Gastroesophageal sphincter (tissue), 4 donors: ENCODE results near the gene SYNE1. TPM values are rescaled to one million over a fixed set of nuclear protein-coding genes. Genes with fewer than 3 reads are reported as not detected.
A peak's percentile ranks its signal among the peaks of the same experiment; 100 is the strongest.
"Not testable (repeated sequence)": the region's sequence is repeated elsewhere in the genome, so short reads cannot be mapped to it uniquely, and the experiment has no call there.

ENCODE experiments used
- ATAC-seq: fragments of 150-250 bp; one replicate; pipeline ENCODE4 v1.9.1; 2016; ENCODE audit warnings: mild to moderate bottlenecking, moderate library complexity
- H3K27ac ChIP-seq, 4 donors: fragments of 200-600 bp; sonication (generic) in 3 of 4; 1 replicate in 3 of 4; 2 replicates in 1 of 4; pipeline ENCODE4 v1.5.1; 2016 to 2019
- H3K27me3 ChIP-seq: fragments of 200-600 bp; sonication (generic); one replicate; pipeline ENCODE4 v1.5.1; 2019
- H3K36me3 ChIP-seq, 2 donors: fragments of 200-600 bp; sonication (generic); one replicate each; pipeline ENCODE4 v1.5.1; 2019; ENCODE audit warnings: control low read depth in 1 of 2
- H3K4me1 ChIP-seq, 3 donors: fragments of 200-600 bp; sonication (generic); 1 replicate in 2 of 3; 2 replicates in 1 of 3; pipeline ENCODE4 v1.5.1; 2016 to 2019; ENCODE audit warnings: control low read depth in 2 of 3
- H3K4me3 ChIP-seq, 2 donors: fragments of 200-600 bp; sonication (generic); one replicate each; pipeline ENCODE4 v1.5.1; 2019; ENCODE audit warnings: mild to moderate bottlenecking in 1 of 2, moderate library complexity in 1 of 2
- H3K9me3 ChIP-seq, 3 donors: fragments of 200-600 bp; sonication (generic); one replicate each; pipeline ENCODE4 v1.5.1; 2017 to 2019; ENCODE audit warnings: control low read depth in 2 of 3
- CTCF ChIP-seq, 4 experiments: fragments of 200-600 bp in 2 of 4; fragments of 450-650 bp in 2 of 4; sonication (generic) in 1 of 4; IDR thresholded peaks; one replicate each; pipeline ENCODE4 v1.5.1; 2017 to 2019; ENCODE audit warnings: antibody characterized with exemption in 4 of 4, mild to moderate bottlenecking in 2 of 4, moderate library complexity in 2 of 4
- EP300 ChIP-seq: sonication (generic); formaldehyde crosslinking; IDR thresholded peaks from one replicate; pipeline ENCODE4 v1.6.1; 2017; ENCODE audit warnings: antibody characterized with exemption, mild to moderate bottlenecking
- POLR2A ChIP-seq, 2 donors: fragments of 450-650 bp; IDR thresholded peaks; one replicate each; pipeline ENCODE4 v1.6.1; 2017; ENCODE audit warnings: antibody characterized with exemption in 2 of 2, mild to moderate bottlenecking in 2 of 2, moderate library complexity in 1 of 2
- POLR2AphosphoS5 ChIP-seq: sonication (generic); formaldehyde crosslinking; IDR thresholded peaks from one replicate; pipeline ENCODE4 v1.6.1; 2017; ENCODE audit warnings: antibody characterized with exemption
- WGBS, 2 donors: methylation state at CpG; one replicate each; pipeline ENCODE4 v1.1.5; 2018; ENCODE audit warnings: low coverage in 1 of 2; 5-methylcytosine and 5-hydroxymethylcytosine counted together
- total RNA-seq, 4 donors: library from RNA; depleted of rRNA; stranded (reverse); fragments of >200 nt; gene quantifications; one replicate each; pipeline ENCODE4 v1.1.0, GENCODE V29; 2016

The SYNE1 gene
- total RNA-seq, 4 donors from 2014 or later, result 160 to 268 (median 215) TPM

GRCh38 chr6:152503546-152503945 lies 133.6 kb downstream of the SYNE1 start:
- Histone ChIP-seq H3K27ac (no peak overlapping the region), H3K4me3 (no peak overlapping the region), H3K27me3 (no peaks in the 10 kb centered on the region), H3K36me3 (no peaks in the 10 kb centered on the region), H3K9me3 (no peaks in the 10 kb centered on the region), H3K4me1 (no peaks in the 10 kb centered on the region)
- no peak for ATAC-seq
- no peak for TF ChIP-seq EP300
- no peak for TF ChIP-seq POLR2A (IDR thresholded peaks at IDR 0.05)
- TF ChIP-seq CTCF (IDR thresholded peaks at IDR 0.05), result no peak
- no peak for TF ChIP-seq POLR2AphosphoS5
- 84 to 92% methylated on average over 3 of the region's 3 CpGs for WGBS, 2 donors

GRCh38 chr6:152502421-152503188 lies 134.6 kb downstream of the SYNE1 start:
- WGBS, 2 donors, result 72 to 75% methylated on average over 6 of the region's 6 CpGs
- Histone ChIP-seq H3K4me3 (no peak overlapping the region), H3K27me3 (no peaks in the 10 kb centered on the region), H3K4me1 (peaks cover 0 to under 1% (median 0%) of the 10 kb centered on the region in 3 donors), H3K27ac (no peak overlapping the region), H3K36me3 (no peaks in the 10 kb centered on the region), H3K9me3 (no peaks in the 10 kb centered on the region)
- no peak for TF ChIP-seq EP300
- TF ChIP-seq POLR2AphosphoS5, result no peak
- no peak for TF ChIP-seq POLR2A (IDR thresholded peaks at IDR 0.05)
- no peak for TF ChIP-seq CTCF (IDR thresholded peaks at IDR 0.05)
- no peak for ATAC-seq

- WGBS, 2 donors, result 83 to 90% methylated on average over 2 of the region's 2 CpGs
- H3K27me3 ChIP-seq, result no peaks in the 10 kb centered on the region
- H3K9me3 ChIP-seq, result no peaks in the 10 kb centered on the region
- peaks cover 0 to 5% (median 0%) of the 10 kb centered on the region in 3 donors for H3K4me1 ChIP-seq
- H3K4me3 ChIP-seq, result no peak overlapping the region
- no peaks in the 10 kb centered on the region for H3K36me3 ChIP-seq
- TF ChIP-seq POLR2AphosphoS5 (no peak), POLR2A (IDR thresholded peaks at IDR 0.05) (no peak), CTCF (IDR thresholded peaks at IDR 0.05) (no peak), EP300 (no peak)
- ATAC-seq, result no peak
- no peak overlapping the region for H3K27ac ChIP-seq
These were observed 137.2 kb downstream of the SYNE1 start for GRCh38 chr6:152499931-152500330.

GRCh38 chr6:152496731-152497130 lies 140.4 kb downstream of the SYNE1 start:
- TF ChIP-seq CTCF (IDR thresholded peaks at IDR 0.05), result no peak
- TF ChIP-seq POLR2AphosphoS5, result no peak
- TF ChIP-seq EP300, result no peak
- TF ChIP-seq POLR2A (IDR thresholded peaks at IDR 0.05), result no peak
- no peaks in the 10 kb centered on the region for H3K9me3 ChIP-seq
- no peak overlapping the region for H3K4me3 ChIP-seq
- 87 to 88% methylated on average over 5 of the region's 5 CpGs for WGBS, 2 donors
- H3K4me1 ChIP-seq, result peaks cover 0 to 5% (median 0%) of the 10 kb centered on the region in 3 donors
- H3K27me3 ChIP-seq, result no peaks in the 10 kb centered on the region
- H3K36me3 ChIP-seq, result no peaks in the 10 kb centered on the region
- no peak for ATAC-seq
- no peak overlapping the region for H3K27ac ChIP-seq

GRCh38 chr6:152495456-152495855 lies 141.7 kb downstream of the SYNE1 start:
- not testable (repeated sequence) for H3K4me1 ChIP-seq, H3K36me3 ChIP-seq, H3K27me3 ChIP-seq, ATAC-seq, H3K27ac ChIP-seq, H3K9me3 ChIP-seq, H3K4me3 ChIP-seq
- 89 to 100% methylated on average over 3 to 5 of the region's 6 CpGs for WGBS, 2 donors

- H3K36me3 ChIP-seq, result not testable (repeated sequence)
These were observed 144.9 kb downstream of the SYNE1 start for GRCh38 chr6:152492281-152492680.

GRCh38 chr6:152491501-152491900 lies 145.7 kb downstream of the SYNE1 start:
- H3K27me3 ChIP-seq, H3K9me3 ChIP-seq, H3K4me3 ChIP-seq, H3K36me3 ChIP-seq, H3K4me1 ChIP-seq, ATAC-seq: not testable (repeated sequence)
- peak overlapping the region in 1 of 4 donors; percentile 19 for H3K27ac ChIP-seq
- WGBS, 2 donors, result 90 to 92% methylated on average over 2 of the region's 2 CpGs

More at GRCh38 chr6:152492281-152492680, 144.9 kb downstream of the SYNE1 start:
- not testable (repeated sequence) for H3K4me3 ChIP-seq, H3K4me1 ChIP-seq, H3K27me3 ChIP-seq, H3K27ac ChIP-seq, ATAC-seq, H3K9me3 ChIP-seq
- WGBS, 2 donors, result 94 to 100% methylated on average over 2 to 3 of the region's 3 CpGs

GRCh38 chr6:152490971-152491378 lies 146.2 kb downstream of the SYNE1 start:
- WGBS, 2 donors, result 55 to 71% methylated on average over 5 of the region's 5 CpGs

More at GRCh38 chr6:152490971-152491378, 146.2 kb downstream of the SYNE1 start:
- H3K36me3 ChIP-seq, H3K4me1 ChIP-seq, H3K4me3 ChIP-seq, H3K27me3 ChIP-seq, ATAC-seq, H3K9me3 ChIP-seq: not testable (repeated sequence)
- H3K27ac ChIP-seq, result peak overlapping the region in 1 of 4 donors; percentile 19
